WERI-Rb-1 (cell line): ENCODE measurements around the gene SKAP1.

ENCODE experiments used
- DNase-seq: peaks from one replicate; pipeline ENCODE4 v3.0.0-alpha.2; 2020
- H3K27ac ChIP-seq: fragments of 250-450 bp; sonication (Bioruptor Pico); 2 replicates; pipeline ENCODE4 v1.5.1; 2020; ENCODE audit warnings: mild to moderate bottlenecking, moderate library complexity
- H3K27me3 ChIP-seq: fragments of 250-450 bp; sonication (Bioruptor Pico); 2 replicates; pipeline ENCODE4 v1.5.1; 2021; ENCODE audit warnings: mild to moderate bottlenecking, low read depth, moderate library complexity; ENCODE audit not compliant: insufficient read depth, severe bottlenecking
- H3K36me3 ChIP-seq: fragments of 250-450 bp; sonication (Bioruptor Pico); 2 replicates; pipeline ENCODE4 v1.5.1; 2020; ENCODE audit warnings: mild to moderate bottlenecking, moderate library complexity
- H3K4me3 ChIP-seq: 2 replicates; pipeline ENCODE4 v1.5.1; 2011; ENCODE audit warnings: low read depth, mild to moderate bottlenecking, control low read depth, low read length
- H3K9me3 ChIP-seq: fragments of 250-450 bp; sonication (Bioruptor Pico); 2 replicates; pipeline ENCODE4 v1.5.1; 2021; ENCODE audit warnings: mild to moderate bottlenecking, moderate library complexity; ENCODE audit not compliant: severe bottlenecking
- TF ChIP-seq, protein P1 (sequence below): IDR thresholded peaks from 2 replicates; pipeline ENCODE4 v1.5.1; 2011; ENCODE audit warnings: low read depth, mild to moderate bottlenecking, control low read depth, inconsistent platforms, low read length

Gene SKAP1

DNA sequence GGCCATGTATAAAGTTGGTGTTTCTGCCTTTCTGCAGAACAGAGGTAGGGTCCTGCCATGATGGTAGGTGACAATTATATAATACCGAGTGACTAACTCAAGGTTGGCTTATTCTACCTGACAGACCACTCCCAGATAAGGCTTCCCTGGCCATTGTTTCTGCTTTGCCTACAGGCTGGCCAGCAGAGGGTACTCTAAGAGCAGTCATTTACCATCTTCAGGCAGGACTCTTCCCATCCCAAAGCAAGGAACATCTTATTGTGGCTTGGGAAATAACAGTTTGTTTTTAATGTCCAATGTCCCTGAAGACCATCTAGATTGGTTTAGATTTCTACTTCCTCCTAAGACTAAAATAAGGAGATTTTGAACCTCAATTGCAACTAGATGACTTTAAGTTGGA, 248.4 kb downstream of the SKAP1 start:
- peak; percentile 60 for DNase-seq
- Histone ChIP-seq H3K27ac (no peak overlapping the region), H3K9me3 (no peaks in the 10 kb centered on the region), H3K36me3 (no peaks in the 10 kb centered on the region), H3K4me3 (no peak overlapping the region), H3K27me3 (no peaks in the 10 kb centered on the region)
- TF ChIP-seq, protein P1, sequence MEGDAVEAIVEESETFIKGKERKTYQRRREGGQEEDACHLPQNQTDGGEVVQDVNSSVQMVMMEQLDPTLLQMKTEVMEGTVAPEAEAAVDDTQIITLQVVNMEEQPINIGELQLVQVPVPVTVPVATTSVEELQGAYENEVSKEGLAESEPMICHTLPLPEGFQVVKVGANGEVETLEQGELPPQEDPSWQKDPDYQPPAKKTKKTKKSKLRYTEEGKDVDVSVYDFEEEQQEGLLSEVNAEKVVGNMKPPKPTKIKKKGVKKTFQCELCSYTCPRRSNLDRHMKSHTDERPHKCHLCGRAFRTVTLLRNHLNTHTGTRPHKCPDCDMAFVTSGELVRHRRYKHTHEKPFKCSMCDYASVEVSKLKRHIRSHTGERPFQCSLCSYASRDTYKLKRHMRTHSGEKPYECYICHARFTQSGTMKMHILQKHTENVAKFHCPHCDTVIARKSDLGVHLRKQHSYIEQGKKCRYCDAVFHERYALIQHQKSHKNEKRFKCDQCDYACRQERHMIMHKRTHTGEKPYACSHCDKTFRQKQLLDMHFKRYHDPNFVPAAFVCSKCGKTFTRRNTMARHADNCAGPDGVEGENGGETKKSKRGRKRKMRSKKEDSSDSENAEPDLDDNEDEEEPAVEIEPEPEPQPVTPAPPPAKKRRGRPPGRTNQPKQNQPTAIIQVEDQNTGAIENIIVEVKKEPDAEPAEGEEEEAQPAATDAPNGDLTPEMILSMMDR = peak; percentile 79

DNA sequence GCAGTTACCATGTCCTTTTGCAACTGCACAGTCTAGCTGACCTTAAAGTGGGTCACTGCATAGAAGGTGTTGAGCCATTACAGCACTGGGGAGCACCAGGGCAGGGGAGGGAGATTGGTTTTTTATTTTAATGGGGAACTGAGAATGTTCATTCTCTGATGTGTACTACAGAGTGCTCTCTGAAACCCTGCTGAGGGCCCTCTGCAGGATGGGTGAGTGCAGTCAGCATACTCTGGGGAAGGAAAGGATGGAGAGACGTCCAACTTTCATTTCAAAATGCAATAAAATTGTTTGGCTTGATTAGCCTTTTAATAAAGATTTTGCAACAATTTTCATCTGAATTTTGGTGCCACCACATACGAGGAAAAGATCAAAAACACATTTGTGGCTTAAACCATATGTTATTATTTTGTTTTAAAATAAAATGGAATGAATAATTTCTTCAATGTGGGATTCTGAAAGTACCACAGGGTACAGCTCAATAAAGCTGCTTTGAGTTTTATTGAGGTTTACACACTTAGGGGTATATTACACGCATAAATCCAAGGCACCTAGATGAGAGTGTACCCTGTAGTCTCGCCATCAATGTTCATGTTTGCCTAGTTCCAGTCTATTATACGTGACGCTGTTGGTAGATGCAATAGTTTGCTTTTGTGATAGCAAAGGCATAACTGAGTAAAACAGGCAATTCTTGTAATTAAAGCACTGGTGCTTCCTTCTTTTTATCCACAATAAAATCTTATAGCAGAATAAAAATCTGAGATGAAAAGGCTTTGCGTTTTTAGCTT, 249.0 kb downstream of the SKAP1 start:
- no peaks in the 10 kb centered on the region for H3K9me3 ChIP-seq
- no peak overlapping the region for H3K27ac ChIP-seq
- TF ChIP-seq, protein P1 = no peak
- no peak overlapping the region for H3K4me3 ChIP-seq
- no peak for DNase-seq
- no peaks in the 10 kb centered on the region for H3K27me3 ChIP-seq
- no peaks in the 10 kb centered on the region for H3K36me3 ChIP-seq

DNA sequence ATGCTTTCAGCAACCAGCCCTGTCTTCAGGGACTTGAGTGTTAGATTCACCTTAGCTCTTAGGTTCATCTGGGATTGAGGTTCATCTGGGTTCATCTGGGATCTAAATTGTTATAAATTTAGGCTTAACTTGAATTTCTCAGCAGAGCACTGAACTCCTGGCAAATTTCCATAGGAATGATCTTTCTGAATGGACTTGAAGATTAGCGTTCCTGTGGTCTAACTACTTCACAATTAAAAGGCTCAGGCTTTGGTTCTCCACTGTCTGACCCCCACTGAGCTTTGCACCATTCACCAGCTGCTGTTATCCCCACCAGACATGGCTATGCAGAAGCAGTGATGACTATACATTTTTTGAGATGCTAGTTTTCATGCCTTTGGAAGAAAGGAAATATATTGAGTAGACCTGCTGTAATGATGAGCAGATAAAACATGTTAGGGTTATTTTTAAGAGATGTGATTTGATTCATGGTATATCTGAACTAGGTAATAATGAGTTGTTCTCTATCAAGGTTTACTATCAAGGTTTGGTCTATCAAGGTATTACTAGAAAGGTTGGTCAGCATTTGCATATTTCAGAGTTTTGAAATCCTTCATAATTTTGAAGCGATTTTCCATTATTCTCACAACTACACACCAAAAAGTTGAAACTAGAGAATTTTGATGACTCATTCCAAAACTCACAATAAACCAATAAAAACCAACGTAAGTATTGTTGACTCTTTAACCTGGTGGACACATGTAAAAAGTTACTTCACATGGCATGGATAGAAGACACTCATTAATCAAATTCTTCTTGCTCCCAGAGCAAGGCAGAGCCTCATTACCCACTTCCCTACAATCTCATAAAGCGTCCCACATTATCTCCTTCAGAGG, 250.7 kb downstream of the SKAP1 start:
- Histone ChIP-seq H3K27ac (no peak overlapping the region), H3K27me3 (no peaks in the 10 kb centered on the region), H3K4me3 (no peak overlapping the region), H3K36me3 (no peaks in the 10 kb centered on the region), H3K9me3 (no peaks in the 10 kb centered on the region)
- TF ChIP-seq, protein P1 = no peak
- DNase-seq = no peak

DNA sequence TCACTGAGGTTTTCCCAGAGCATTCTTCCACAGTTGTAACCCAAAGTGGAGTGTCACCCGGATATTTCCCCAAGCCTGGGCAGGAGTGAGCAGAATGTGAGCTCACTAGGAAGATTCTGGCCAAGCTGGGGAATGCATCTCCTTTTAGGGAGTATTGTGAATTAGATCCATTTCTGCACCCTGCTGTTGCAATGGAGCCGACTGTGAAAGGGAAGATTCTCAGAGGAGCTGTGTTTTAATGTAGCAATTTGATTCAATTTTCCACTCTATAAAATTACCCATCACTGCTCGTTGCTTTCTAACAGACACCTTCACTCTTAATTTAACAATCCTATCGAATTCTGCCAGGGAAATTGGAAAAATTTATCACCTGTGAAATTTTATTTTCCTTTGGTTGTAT, 251.7 kb downstream of the SKAP1 start:
- H3K9me3 ChIP-seq = no peaks in the 10 kb centered on the region
- DNase-seq = no peak
- TF ChIP-seq, protein P1 = no peak
- H3K36me3 ChIP-seq = no peaks in the 10 kb centered on the region
- H3K27me3 ChIP-seq = no peaks in the 10 kb centered on the region
- H3K27ac ChIP-seq = no peak overlapping the region
- H3K4me3 ChIP-seq = no peak overlapping the region

DNA sequence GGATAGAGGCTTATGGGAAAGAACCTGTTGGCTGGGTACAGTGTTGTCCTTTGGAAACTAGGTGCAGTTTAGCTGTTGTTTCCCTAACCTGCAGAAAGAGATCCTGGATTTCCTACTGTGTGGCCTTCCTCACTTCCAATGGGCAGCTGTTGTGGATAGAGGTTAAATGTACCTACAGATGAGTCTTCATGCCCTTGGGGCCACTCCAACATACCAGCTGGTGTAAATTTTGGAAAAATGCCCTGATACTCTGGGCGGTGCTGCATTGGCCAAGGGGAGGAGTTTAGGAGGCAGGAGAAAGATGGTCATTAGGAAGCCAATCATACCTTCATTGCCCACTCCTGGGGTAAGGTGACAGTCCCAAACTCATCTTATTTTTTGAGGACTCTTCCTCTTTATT, 252.2 kb downstream of the SKAP1 start:
- H3K27ac ChIP-seq = no peak overlapping the region
- no peaks in the 10 kb centered on the region for H3K36me3 ChIP-seq
- no peak for DNase-seq
- no peak overlapping the region for H3K4me3 ChIP-seq
- H3K27me3 ChIP-seq = no peaks in the 10 kb centered on the region
- no peaks in the 10 kb centered on the region for H3K9me3 ChIP-seq
- TF ChIP-seq, protein P1 = no peak
